ENCODE results near the gene EFCAB11.

Gene EFCAB11

DNA sequence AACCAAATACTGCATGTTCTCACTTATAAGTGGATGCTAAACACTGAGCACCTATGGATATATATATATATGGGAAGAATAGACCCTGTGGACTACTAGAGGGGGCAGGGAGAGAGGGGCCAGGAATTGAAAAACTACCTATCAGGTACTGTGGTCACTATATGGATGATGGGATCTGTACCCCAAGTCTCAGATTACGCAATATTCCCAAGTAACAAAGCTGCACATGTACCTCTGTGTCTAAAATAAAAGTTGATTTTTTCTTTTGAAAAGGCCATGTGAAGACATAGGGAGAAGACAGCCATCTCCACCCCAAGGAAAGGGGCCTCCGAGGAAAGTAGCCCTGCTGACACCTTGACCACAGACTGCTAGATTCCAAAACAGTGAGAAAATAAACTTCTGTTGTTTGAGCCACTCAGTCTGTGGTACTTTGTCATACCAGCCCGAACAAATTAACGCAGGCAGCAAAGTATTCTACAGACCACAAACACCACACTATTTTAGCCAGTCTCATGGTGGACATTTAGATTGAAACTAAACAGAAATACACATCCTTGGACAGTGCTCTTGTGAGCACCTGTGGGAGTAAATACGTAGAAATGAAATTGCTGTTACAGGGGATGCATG, 197.1 kb downstream of the EFCAB11 start:
- no peak for TF ChIP-seq EZH2phosphoT487 (IDR thresholded peaks at IDR 0.05; ENCODE audit: borderline replicate concordance)
- TF ChIP-seq, protein P1, sequence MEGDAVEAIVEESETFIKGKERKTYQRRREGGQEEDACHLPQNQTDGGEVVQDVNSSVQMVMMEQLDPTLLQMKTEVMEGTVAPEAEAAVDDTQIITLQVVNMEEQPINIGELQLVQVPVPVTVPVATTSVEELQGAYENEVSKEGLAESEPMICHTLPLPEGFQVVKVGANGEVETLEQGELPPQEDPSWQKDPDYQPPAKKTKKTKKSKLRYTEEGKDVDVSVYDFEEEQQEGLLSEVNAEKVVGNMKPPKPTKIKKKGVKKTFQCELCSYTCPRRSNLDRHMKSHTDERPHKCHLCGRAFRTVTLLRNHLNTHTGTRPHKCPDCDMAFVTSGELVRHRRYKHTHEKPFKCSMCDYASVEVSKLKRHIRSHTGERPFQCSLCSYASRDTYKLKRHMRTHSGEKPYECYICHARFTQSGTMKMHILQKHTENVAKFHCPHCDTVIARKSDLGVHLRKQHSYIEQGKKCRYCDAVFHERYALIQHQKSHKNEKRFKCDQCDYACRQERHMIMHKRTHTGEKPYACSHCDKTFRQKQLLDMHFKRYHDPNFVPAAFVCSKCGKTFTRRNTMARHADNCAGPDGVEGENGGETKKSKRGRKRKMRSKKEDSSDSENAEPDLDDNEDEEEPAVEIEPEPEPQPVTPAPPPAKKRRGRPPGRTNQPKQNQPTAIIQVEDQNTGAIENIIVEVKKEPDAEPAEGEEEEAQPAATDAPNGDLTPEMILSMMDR (conservative IDR thresholded peaks at IDR 0.05; ENCODE audit: low read length) = no peak
- Histone ChIP-seq H3K4me1 (ENCODE audit: insufficient read depth, low read length, poor library complexity, severe bottlenecking) (peaks cover 7% of the 10 kb centered on the region), H4K20me1 (ENCODE audit: insufficient read depth, low read length, poor library complexity, severe bottlenecking) (no peaks in the 10 kb centered on the region), H3K9ac (ENCODE audit: low read depth, low read length, poor library complexity, severe bottlenecking) (no peak overlapping the region), H3K9me3 (ENCODE audit: insufficient read depth, low read depth, low read length) (no peaks in the 10 kb centered on the region), H3K4me3 (ENCODE audit: low read length, poor library complexity, severe bottlenecking) (no peak overlapping the region), H2AFZ (ENCODE audit: low read length) (no peak overlapping the region), H3K36me3 (ENCODE audit: insufficient read depth, low read length) (no peaks in the 10 kb centered on the region), H3F3A (ENCODE audit: low read depth) (0 out of 2 replicates have a peak, but pooled peaks cover 4% of the 10 kb centered on the region), H3K27me3 (ENCODE audit: insufficient read depth, low read length, poor library complexity, severe bottlenecking) (no peaks in the 10 kb centered on the region), H3K79me2 (ENCODE audit: insufficient read depth, low read length) (no peaks in the 10 kb centered on the region), H3K4me2 (ENCODE audit: low read depth, low read length, poor library complexity, severe bottlenecking) (no peak overlapping the region), H3K9me2 (replicated peaks; ENCODE audit: low read depth, low read length) (no peaks in the 10 kb centered on the region)

DNA sequence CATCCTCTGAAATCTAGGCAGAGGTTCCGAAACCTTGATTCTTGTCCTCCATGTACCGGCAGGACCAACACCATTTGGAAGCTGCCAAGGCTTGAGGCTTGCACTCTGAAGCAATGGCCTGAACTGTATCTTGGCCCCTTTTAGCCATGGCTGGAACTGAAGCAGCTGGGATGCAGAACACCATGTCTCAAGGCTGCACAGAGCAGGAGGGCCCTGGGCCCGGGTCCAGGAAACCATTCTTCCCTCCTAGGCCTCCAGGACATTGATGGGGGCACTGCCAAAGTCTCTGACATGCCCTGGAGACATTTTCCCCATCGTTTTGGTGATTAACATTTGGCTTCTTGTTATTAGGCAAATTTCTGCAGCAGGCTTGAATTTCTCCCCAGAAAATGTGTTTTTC, 198.7 kb downstream of the EFCAB11 start:
- H3K27me3 ChIP-seq (ENCODE audit: insufficient read depth, low read length, poor library complexity, severe bottlenecking) = no peaks in the 10 kb centered on the region
- H3K4me3 ChIP-seq (ENCODE audit: low read length, poor library complexity, severe bottlenecking) = no peak overlapping the region
- no peaks in the 10 kb centered on the region for H4K20me1 ChIP-seq (ENCODE audit: insufficient read depth, low read length, poor library complexity, severe bottlenecking)
- H3K9ac ChIP-seq (ENCODE audit: low read depth, low read length, poor library complexity, severe bottlenecking) = no peak overlapping the region
- peaks cover 17% of the 10 kb centered on the region for H3K4me1 ChIP-seq (ENCODE audit: insufficient read depth, low read length, poor library complexity, severe bottlenecking)
- no peak overlapping the region for H3K4me2 ChIP-seq (ENCODE audit: low read depth, low read length, poor library complexity, severe bottlenecking)
- no peak for TF ChIP-seq EZH2phosphoT487 (IDR thresholded peaks at IDR 0.05; ENCODE audit: borderline replicate concordance)
- TF ChIP-seq, protein P1 (conservative IDR thresholded peaks at IDR 0.05; ENCODE audit: low read length) = no peak
- no peaks in the 10 kb centered on the region for H3K79me2 ChIP-seq (ENCODE audit: insufficient read depth, low read length)
- H3K9me2 ChIP-seq (replicated peaks; ENCODE audit: low read depth, low read length) = no peaks in the 10 kb centered on the region
- no peaks in the 10 kb centered on the region for H3K36me3 ChIP-seq (ENCODE audit: insufficient read depth, low read length)
- H2AFZ ChIP-seq (ENCODE audit: low read length) = no peak overlapping the region
- H3F3A ChIP-seq (ENCODE audit: low read depth) = 0 out of 2 replicates have a peak, but pooled peaks cover 4% of the 10 kb centered on the region
- H3K9me3 ChIP-seq (ENCODE audit: insufficient read depth, low read depth, low read length) = no peaks in the 10 kb centered on the region

DNA sequence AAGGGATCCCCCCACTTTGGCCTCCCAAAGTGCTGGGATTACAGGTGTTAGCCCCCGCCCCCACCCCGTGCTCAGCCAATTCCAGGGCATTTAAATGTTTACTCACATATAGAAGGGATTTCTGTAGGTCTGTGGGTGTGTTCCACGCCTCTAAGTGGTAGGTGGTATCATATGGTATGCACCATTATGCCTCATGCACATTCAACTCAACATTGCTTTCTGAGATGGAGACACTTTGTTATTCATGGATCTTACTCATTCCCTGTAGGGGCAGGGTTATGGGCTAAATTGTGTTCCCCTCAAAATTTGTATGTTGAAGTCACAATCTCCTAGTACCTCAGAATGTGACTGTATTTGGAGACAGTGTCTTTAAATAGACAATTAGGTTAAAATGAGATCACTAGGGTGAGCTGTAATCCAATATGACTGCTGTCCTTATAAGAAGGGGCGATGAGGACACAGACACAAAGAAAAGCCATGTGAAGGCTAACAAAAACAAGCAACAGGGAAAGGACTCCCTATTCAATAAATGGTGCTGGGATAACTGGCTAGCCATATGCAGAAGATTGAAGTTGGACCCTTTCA, 200.6 kb downstream of the EFCAB11 start:
- H3F3A ChIP-seq (ENCODE audit: low read depth) = 0 out of 2 replicates have a peak, but pooled peaks cover 4% of the 10 kb centered on the region
- no peak overlapping the region for H3K4me2 ChIP-seq (ENCODE audit: low read depth, low read length, poor library complexity, severe bottlenecking)
- no peaks in the 10 kb centered on the region for H3K27me3 ChIP-seq (ENCODE audit: insufficient read depth, low read length, poor library complexity, severe bottlenecking)
- peaks cover 17% of the 10 kb centered on the region for H3K4me1 ChIP-seq (ENCODE audit: insufficient read depth, low read length, poor library complexity, severe bottlenecking)
- no peaks in the 10 kb centered on the region for H3K36me3 ChIP-seq (ENCODE audit: insufficient read depth, low read length)
- H2AFZ ChIP-seq (ENCODE audit: low read length) = no peak overlapping the region
- no peak overlapping the region for H3K4me3 ChIP-seq (ENCODE audit: low read length, poor library complexity, severe bottlenecking)
- H4K20me1 ChIP-seq (ENCODE audit: insufficient read depth, low read length, poor library complexity, severe bottlenecking) = no peaks in the 10 kb centered on the region
- no peak overlapping the region for H3K9ac ChIP-seq (ENCODE audit: low read depth, low read length, poor library complexity, severe bottlenecking)
- H3K9me3 ChIP-seq (ENCODE audit: insufficient read depth, low read depth, low read length) = no peaks in the 10 kb centered on the region
- no peaks in the 10 kb centered on the region for H3K79me2 ChIP-seq (ENCODE audit: insufficient read depth, low read length)
- TF ChIP-seq, protein P1 (conservative IDR thresholded peaks at IDR 0.05; ENCODE audit: low read length) = no peak
- no peak for TF ChIP-seq EZH2phosphoT487 (IDR thresholded peaks at IDR 0.05; ENCODE audit: borderline replicate concordance)
- no peaks in the 10 kb centered on the region for H3K9me2 ChIP-seq (replicated peaks; ENCODE audit: low read depth, low read length)
